Measurements from ENCODE around the gene CRTAC1.

Gene CRTAC1

GRCh38 chr10:97827702-97828291 is 202.6 kb downstream of the CRTAC1 start:
- no peak for FAIRE-seq

DNA sequence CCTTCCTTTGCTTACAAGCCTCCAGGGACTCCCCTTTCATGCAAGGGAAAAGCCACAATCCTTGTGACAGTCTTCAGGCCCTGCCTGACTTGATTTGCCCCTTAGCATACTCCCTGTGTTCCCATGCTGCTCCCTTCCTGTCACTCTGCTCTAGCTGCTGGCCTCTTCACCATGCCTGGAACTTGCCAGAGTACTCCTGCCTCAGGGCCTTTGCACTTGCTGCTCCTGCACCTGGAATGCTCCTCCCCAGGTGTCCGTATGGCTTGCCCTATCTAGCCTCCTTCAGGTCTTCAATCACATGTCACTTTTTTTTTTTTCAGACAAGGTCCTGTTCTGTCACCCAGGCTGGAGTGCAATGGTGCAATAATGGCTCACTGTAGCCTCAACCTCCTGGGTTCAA is 203.5 kb downstream of the CRTAC1 start:
- no peak for FAIRE-seq

DNA sequence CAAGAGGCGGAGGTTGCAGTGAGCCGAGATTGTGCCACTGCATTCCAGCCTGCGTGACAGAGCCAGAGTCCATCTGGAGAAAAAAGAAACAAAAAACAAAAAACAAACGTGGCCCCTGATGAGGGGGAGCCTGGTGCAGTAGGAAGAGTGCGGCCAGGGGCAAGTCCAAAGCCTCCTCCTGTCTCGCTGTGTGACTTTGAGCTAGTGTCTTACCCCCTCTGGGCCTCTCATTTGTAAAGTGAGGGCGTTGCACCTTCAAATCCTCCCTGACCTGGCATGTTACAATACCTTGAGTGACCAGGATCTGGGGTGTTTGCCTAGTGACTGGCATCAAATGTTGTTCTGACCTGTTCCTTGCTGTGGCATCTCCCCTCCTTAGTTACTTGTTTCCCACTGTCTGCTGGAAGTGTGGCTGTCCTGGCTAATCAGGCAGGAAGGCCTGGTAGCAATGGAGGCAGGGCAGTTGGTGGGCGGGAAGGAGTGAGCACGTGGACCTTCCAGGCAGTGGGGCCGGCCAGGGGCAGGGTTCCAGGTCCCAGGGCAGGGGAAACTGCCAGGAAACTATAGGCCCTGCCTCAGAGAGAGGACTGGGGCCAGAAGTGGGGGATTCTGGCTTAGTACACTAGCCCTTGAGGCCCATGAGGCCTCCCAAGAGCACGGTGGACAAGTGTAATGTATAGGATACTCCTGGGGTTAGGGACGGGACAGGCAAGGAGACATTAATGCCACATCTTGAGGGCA is 205.2 kb downstream of the CRTAC1 start:
- no peak for FAIRE-seq

DNA sequence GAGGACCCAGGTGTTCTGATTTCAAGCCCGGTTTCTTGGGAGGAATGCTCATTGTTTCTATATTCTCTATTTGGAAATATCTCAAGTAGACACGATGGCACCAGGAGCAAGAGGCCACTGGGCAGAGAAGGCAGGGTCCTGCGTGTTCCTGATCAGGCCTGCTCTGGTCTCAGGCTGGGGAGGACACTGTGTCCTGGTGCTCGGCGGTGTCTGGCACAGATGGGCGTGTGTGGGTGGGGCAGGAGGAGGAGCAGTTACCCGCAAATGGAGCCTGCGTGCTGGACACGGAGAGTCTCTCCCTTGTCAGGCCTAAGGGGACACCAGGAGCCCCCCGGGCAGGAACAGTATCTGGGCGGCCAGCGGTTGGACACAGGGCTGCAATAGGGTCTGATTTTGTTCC is 206.7 kb downstream of the CRTAC1 start:
- FAIRE-seq = no peak

DNA sequence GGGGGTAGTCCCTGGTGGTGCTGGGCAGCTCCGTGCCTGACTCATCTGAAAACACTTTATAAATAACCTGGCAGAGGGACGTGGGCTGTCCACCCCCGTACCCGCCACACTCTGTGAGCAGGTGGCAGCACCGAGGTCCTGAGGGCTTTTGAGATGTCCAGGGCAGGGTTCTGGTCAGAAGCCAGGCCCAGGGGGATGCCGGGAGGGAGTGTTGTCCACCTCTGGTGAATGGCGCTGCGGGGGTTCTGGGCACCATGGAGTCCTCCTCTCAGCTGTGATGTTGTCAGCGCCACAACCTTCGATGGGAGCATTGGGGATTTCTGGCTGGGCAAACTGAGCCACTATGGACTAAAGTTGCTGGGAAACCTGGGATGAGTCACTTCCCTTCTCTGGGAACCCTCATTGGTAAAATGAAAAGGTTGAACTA is 208.1 kb downstream of the CRTAC1 start:
- FAIRE-seq = no peak

- FAIRE-seq = no peak
Observed at GRCh38 chr10:97821308-97822038, 208.9 kb downstream of the CRTAC1 start.

DNA sequence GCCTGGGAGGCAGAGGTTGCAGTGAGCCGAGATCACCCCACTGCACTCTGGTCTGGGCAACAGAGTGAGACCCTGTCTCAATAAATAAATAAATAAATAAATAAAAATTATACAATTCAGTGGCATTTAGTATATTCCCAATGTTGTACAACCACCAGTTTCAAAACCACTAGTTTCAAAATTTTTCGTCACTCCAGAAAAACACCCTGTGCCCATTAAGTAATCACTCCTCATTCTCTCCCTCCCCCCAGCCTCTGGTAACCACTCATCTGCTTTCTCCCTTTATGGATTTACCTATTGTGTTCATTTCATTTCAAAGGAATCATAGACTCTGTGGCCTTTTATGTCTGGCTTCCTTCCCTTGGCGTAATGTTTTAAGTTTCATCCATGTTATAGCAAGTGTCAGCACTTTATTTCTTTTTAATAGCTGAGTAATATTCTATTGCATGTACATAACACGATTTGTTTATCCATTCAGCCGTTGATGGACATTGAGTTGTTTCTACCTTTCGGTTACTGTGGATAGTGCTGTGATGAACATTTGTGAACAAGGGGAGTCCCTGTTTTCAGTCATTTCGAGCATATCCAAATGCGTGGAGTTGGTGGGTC is 210.2 kb downstream of the CRTAC1 start:
- FAIRE-seq = no peak

DNA sequence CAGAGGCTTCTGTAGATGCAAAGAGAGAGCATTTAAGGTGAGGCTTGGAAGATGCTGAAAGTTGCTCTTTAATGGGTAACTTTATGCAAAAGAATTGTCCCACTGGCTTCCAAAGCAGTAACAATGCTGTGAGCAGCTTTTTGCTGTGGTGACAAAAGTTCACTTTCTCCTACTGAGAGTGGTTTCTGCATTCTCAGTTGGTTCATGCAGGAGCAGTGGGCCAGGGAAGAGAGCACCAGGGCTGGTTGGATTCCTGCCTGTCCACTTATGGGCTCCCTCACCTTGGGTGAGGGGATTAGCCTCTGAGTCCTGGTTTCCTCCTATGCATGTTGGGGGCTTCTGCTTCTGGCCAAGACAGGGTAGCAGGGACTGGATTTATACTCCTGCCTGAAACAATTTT is 211.8 kb downstream of the CRTAC1 start:
- no peak for FAIRE-seq

- FAIRE-seq = no peak
Observed at GRCh38 chr10:97816609-97817008, 213.8 kb downstream of the CRTAC1 start.

All from islet of Langerhans (tissue), 1 donor.